ENCODE results near the gene TAAR5. TPM values are rescaled to one million over a fixed set of nuclear protein-coding genes. Genes with fewer than 3 reads are reported as not detected.
"Not testable (repeated sequence)": the region's sequence is repeated elsewhere in the genome, so short reads cannot be mapped to it uniquely, and the experiment has no call there.

The TAAR5 gene
- total RNA-seq, 4 donors from 2014 or later = not detected

DNA sequence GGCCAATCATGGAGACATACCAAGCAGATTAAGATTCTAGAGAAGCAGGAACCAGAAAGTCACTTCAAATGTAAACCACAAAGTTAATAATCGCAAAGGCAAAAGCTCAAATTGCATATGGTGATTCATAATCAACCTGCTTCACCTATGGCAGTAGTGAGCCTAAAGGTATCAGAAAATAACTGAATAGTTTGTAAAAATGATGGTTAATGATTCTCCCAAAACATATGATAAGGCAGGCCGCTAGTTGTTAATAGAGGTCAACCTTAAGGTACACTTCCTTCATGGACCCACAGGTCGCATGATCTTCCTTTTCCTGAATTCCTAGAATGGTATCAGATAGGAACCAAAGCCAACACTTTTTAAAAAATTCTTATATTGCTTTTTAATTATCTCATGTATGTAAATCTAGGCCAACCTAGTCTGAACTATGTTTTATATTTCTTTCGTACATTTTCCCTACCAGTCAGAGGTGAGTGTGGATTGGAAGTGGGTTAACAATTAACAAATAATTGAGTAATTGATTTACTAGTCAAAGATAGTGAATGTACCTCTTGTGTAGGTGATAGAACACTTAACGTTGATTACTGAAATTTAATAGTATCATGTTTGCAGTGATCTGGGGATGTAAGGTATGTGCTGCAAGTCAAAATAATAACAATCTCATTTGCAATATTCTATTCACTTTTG, 18.1 kb upstream of the TAAR5 start:
- no peaks in the 10 kb centered on the region for H3K4me1 ChIP-seq
- H3K36me3 ChIP-seq = no peaks in the 10 kb centered on the region
- no peak for DNase-seq
- H3K4me3 ChIP-seq = no peak overlapping the region
- H3K27me3 ChIP-seq = peaks cover 0 to 3% of the 10 kb centered on the region in 2 donors
- no peaks in the 10 kb centered on the region for H3K9me3 ChIP-seq
- H3K27ac ChIP-seq = no peak overlapping the region
- TF ChIP-seq POLR2A (IDR thresholded peaks at IDR 0.05) (no peak), CTCF (IDR thresholded peaks at IDR 0.05) (no peak)
- intact Hi-C loops (cut with DNase I; ENCODE audit: low total_unique reads) = no loop called here

- Histone ChIP-seq H3K36me3 (no peaks in the 10 kb centered on the region), H3K27ac (no peak overlapping the region), H3K27me3 (peaks cover 0 to 3% of the 10 kb centered on the region in 2 donors), H3K9me3 (no peaks in the 10 kb centered on the region), H3K4me1 (no peaks in the 10 kb centered on the region), H3K4me3 (no peak overlapping the region)
- no peak for TF ChIP-seq POLR2A (IDR thresholded peaks at IDR 0.05)
- TF ChIP-seq CTCF (IDR thresholded peaks at IDR 0.05) = no peak
- no peak for DNase-seq
- intact Hi-C loops (cut with DNase I; ENCODE audit: low total_unique reads) = no loop called here
Observed at GRCh38 chr6:132604635-132605152, 15.2 kb upstream of the TAAR5 start.

DNA sequence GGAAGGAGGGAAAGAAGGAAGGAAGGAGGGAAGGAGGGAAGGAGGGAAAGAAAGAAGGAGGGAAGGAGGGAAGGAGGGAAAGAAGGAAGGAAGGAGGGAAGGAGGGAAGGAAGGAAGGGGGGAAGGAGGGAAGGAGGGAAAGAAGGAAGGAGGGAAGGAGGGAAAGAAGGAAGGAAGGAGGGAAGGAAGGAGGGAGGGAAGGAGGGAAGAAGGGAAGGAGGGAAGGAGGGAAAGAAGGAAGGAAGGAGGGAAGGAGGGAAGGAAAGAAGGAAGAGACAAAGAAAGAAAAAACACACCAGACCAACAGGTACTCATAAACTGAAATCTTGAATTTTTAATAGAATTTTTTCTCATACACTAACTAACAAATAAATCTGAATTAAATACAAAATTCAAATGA, 11.4 kb upstream of the TAAR5 start:
- H3K36me3 ChIP-seq; H3K27ac ChIP-seq; intact Hi-C loops (cut with DNase I; ENCODE audit: low total_unique reads); DNase-seq; H3K9me3 ChIP-seq; H3K4me1 ChIP-seq; H3K4me3 ChIP-seq; H3K27me3 ChIP-seq: not testable (repeated sequence)

DNA sequence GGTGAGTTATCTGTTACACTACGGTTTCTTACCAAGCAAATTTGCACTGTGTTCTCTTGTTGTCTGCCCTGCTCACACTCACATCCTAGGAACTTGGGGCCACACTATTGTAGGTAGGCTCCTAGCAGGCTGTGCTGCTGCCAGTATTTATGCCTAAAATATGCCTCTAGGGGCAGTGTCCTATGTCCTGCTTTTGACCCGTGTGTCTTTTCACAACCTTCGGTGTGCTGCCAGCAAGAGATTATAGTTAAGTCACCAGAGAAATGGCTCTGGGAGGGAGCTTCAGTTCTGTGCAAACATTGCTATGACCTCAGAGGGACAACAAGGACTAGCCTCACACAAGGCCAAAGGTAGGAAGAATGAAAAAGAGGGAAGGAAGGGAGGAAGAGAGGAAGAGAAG, 8.9 kb upstream of the TAAR5 start:
- DNase-seq = no peak
- no peak overlapping the region for H3K4me3 ChIP-seq
- no peak overlapping the region for H3K27ac ChIP-seq
- no peak for TF ChIP-seq CTCF (IDR thresholded peaks at IDR 0.05)
- TF ChIP-seq POLR2A (IDR thresholded peaks at IDR 0.05) = no peak
- no peaks in the 10 kb centered on the region for H3K36me3 ChIP-seq
- no peaks in the 10 kb centered on the region for H3K27me3 ChIP-seq
- no peaks in the 10 kb centered on the region for H3K9me3 ChIP-seq
- intact Hi-C loops (cut with DNase I; ENCODE audit: low total_unique reads) = no loop called here
- H3K4me1 ChIP-seq = no peaks in the 10 kb centered on the region

- H3K4me1 ChIP-seq = no peaks in the 10 kb centered on the region
- no peak overlapping the region for H3K27ac ChIP-seq
- H3K4me3 ChIP-seq = no peak overlapping the region
- no peak for DNase-seq
- no peaks in the 10 kb centered on the region for H3K36me3 ChIP-seq
- TF ChIP-seq CTCF (IDR thresholded peaks at IDR 0.05) (no peak), POLR2A (IDR thresholded peaks at IDR 0.05) (no peak)
- intact Hi-C loops (cut with DNase I; ENCODE audit: low total_unique reads) = no loop called here
- H3K27me3 ChIP-seq = no peaks in the 10 kb centered on the region
- H3K9me3 ChIP-seq = no peaks in the 10 kb centered on the region
Observed at GRCh38 chr6:132596201-132596600, 6.7 kb upstream of the TAAR5 start.

Measured in uterus (tissue), 4 donors.